Activated naive CD8-positive, alpha-beta T cell (primary cell): Measurements from ENCODE around the gene GATB.

Experiments
- H3K27ac Mint-ChIP-seq: one replicate; pipeline ENCODE4 v1.8.0; 2021; ENCODE audit warnings: mixed read lengths
- H3K27me3 Mint-ChIP-seq: one replicate; pipeline ENCODE4 v1.8.0; 2021; ENCODE audit warnings: mixed read lengths
- H3K36me3 Mint-ChIP-seq: one replicate; pipeline ENCODE4 v1.8.0; 2021; ENCODE audit warnings: mixed read lengths
- H3K4me1 Mint-ChIP-seq: one replicate; pipeline ENCODE4 v1.8.0; 2021; ENCODE audit warnings: low read depth, mixed read lengths
- H3K4me3 Mint-ChIP-seq: one replicate; pipeline ENCODE4 v1.8.0; 2021; ENCODE audit warnings: mild to moderate bottlenecking, mixed read lengths
- H3K9me3 Mint-ChIP-seq: one replicate; pipeline ENCODE4 v1.8.0; 2021; ENCODE audit warnings: low read depth, mixed read lengths

Gene GATB

GRCh38 chr4:151669990-151670389 is 90.8 kb downstream of the GATB start:
- Mint-ChIP-seq H3K27ac (no peak overlapping the region), H3K4me3 (no peak overlapping the region), H3K27me3 (no peaks in the 10 kb centered on the region), H3K9me3 (no peaks in the 10 kb centered on the region), H3K4me1 (peaks cover 5% of the 10 kb centered on the region), H3K36me3 (peaks cover 7% of the 10 kb centered on the region)

- Mint-ChIP-seq H3K4me1 (peaks cover 5% of the 10 kb centered on the region), H3K27ac (no peak overlapping the region), H3K36me3 (peaks cover 5% of the 10 kb centered on the region), H3K9me3 (no peaks in the 10 kb centered on the region), H3K27me3 (no peaks in the 10 kb centered on the region), H3K4me3 (no peak overlapping the region)
Observed at GRCh38 chr4:151668689-151669402, 92.0 kb downstream of the GATB start.

GRCh38 chr4:151667666-151668065 is 93.1 kb downstream of the GATB start:
- peaks cover 5% of the 10 kb centered on the region for H3K36me3 Mint-ChIP-seq
- H3K4me3 Mint-ChIP-seq: no peak overlapping the region
- no peaks in the 10 kb centered on the region for H3K9me3 Mint-ChIP-seq
- no peak overlapping the region for H3K27ac Mint-ChIP-seq
- peaks cover 5% of the 10 kb centered on the region for H3K4me1 Mint-ChIP-seq
- H3K27me3 Mint-ChIP-seq: no peaks in the 10 kb centered on the region

- no peaks in the 10 kb centered on the region for H3K27me3 Mint-ChIP-seq
- H3K9me3 Mint-ChIP-seq: no peaks in the 10 kb centered on the region
- H3K36me3 Mint-ChIP-seq: peaks cover 5% of the 10 kb centered on the region
- no peak overlapping the region for H3K27ac Mint-ChIP-seq
- H3K4me3 Mint-ChIP-seq: no peak overlapping the region
- H3K4me1 Mint-ChIP-seq: peaks cover 5% of the 10 kb centered on the region
Observed at GRCh38 chr4:151667048-151667447, 93.8 kb downstream of the GATB start.

- Mint-ChIP-seq H3K4me1 (peaks cover 5% of the 10 kb centered on the region), H3K27ac (no peak overlapping the region), H3K9me3 (no peaks in the 10 kb centered on the region), H3K36me3 (peaks cover 5% of the 10 kb centered on the region), H3K4me3 (no peak overlapping the region), H3K27me3 (no peaks in the 10 kb centered on the region)
Observed at GRCh38 chr4:151666501-151666900, 94.3 kb downstream of the GATB start.

GRCh38 chr4:151665785-151666127 is 95.1 kb downstream of the GATB start:
- Mint-ChIP-seq H3K27me3 (no peaks in the 10 kb centered on the region), H3K4me3 (no peak overlapping the region), H3K36me3 (peaks cover 5% of the 10 kb centered on the region)

GRCh38 chr4:151665022-151665784 is 95.6 kb downstream of the GATB start:
- H3K4me3 Mint-ChIP-seq: no peak overlapping the region
- H3K4me1 Mint-ChIP-seq: peaks cover 5% of the 10 kb centered on the region
- no peaks in the 10 kb centered on the region for H3K9me3 Mint-ChIP-seq
- H3K27me3 Mint-ChIP-seq: no peaks in the 10 kb centered on the region
- no peak overlapping the region for H3K27ac Mint-ChIP-seq
- H3K36me3 Mint-ChIP-seq: peaks cover 5% of the 10 kb centered on the region

More at GRCh38 chr4:151665785-151666127, 95.1 kb downstream of the GATB start:
- Mint-ChIP-seq H3K4me1 (peaks cover 5% of the 10 kb centered on the region), H3K27ac (no peak overlapping the region), H3K9me3 (no peaks in the 10 kb centered on the region)

- Mint-ChIP-seq H3K4me3 (no peak overlapping the region), H3K4me1 (peaks cover 12% of the 10 kb centered on the region), H3K27ac (no peak overlapping the region), H3K9me3 (no peaks in the 10 kb centered on the region), H3K36me3 (peaks cover 5% of the 10 kb centered on the region), H3K27me3 (no peaks in the 10 kb centered on the region)
Observed at GRCh38 chr4:151664289-151664688, 96.5 kb downstream of the GATB start.

- Mint-ChIP-seq H3K9me3 (no peaks in the 10 kb centered on the region), H3K27ac (no peak overlapping the region), H3K27me3 (no peaks in the 10 kb centered on the region), H3K4me3 (no peak overlapping the region), H3K36me3 (peaks cover 5% of the 10 kb centered on the region), H3K4me1 (peaks cover 21% of the 10 kb centered on the region)
Observed at GRCh38 chr4:151663109-151663508, 97.7 kb downstream of the GATB start.

GRCh38 chr4:151661873-151662272 is 98.9 kb downstream of the GATB start:
- H3K9me3 Mint-ChIP-seq: no peaks in the 10 kb centered on the region
- H3K4me3 Mint-ChIP-seq: no peak overlapping the region
- peaks cover 17% of the 10 kb centered on the region for H3K4me1 Mint-ChIP-seq
- no peak overlapping the region for H3K27ac Mint-ChIP-seq
- H3K27me3 Mint-ChIP-seq: no peaks in the 10 kb centered on the region
- peaks cover 3% of the 10 kb centered on the region for H3K36me3 Mint-ChIP-seq

- Mint-ChIP-seq H3K36me3 (peaks cover 2% of the 10 kb centered on the region), H3K9me3 (no peaks in the 10 kb centered on the region), H3K4me3 (no peak overlapping the region), H3K27ac (peak overlapping the region; percentile 29), H3K27me3 (no peaks in the 10 kb centered on the region), H3K4me1 (peaks cover 17% of the 10 kb centered on the region)
Observed at GRCh38 chr4:151660676-151661075, 100.1 kb downstream of the GATB start.

GRCh38 chr4:151659601-151660364 is 101.0 kb downstream of the GATB start:
- H3K4me3 Mint-ChIP-seq: no peak overlapping the region
- peaks cover 2% of the 10 kb centered on the region for H3K36me3 Mint-ChIP-seq
- no peaks in the 10 kb centered on the region for H3K27me3 Mint-ChIP-seq
- peak overlapping the region; percentile 51 for H3K27ac Mint-ChIP-seq
- peaks cover 17% of the 10 kb centered on the region for H3K4me1 Mint-ChIP-seq
- no peaks in the 10 kb centered on the region for H3K9me3 Mint-ChIP-seq

GRCh38 chr4:151658959-151659600 is 101.7 kb downstream of the GATB start:
- Mint-ChIP-seq H3K4me3 (no peak overlapping the region), H3K36me3 (peaks cover 2% of the 10 kb centered on the region), H3K4me1 (peaks cover 17% of the 10 kb centered on the region), H3K9me3 (no peaks in the 10 kb centered on the region), H3K27ac (peak overlapping the region; percentile 51), H3K27me3 (no peaks in the 10 kb centered on the region)

- H3K27ac Mint-ChIP-seq: peak overlapping the region; percentile 42
- H3K36me3 Mint-ChIP-seq: peaks cover 2% of the 10 kb centered on the region
Observed at GRCh38 chr4:151657896-151658295, 102.9 kb downstream of the GATB start.

GRCh38 chr4:151656058-151656457 is 104.7 kb downstream of the GATB start:
- H3K27me3 Mint-ChIP-seq: no peaks in the 10 kb centered on the region
- H3K9me3 Mint-ChIP-seq: no peaks in the 10 kb centered on the region
- H3K36me3 Mint-ChIP-seq: peaks cover 2% of the 10 kb centered on the region
- H3K27ac Mint-ChIP-seq: no peak overlapping the region
- no peak overlapping the region for H3K4me3 Mint-ChIP-seq
- peaks cover 17% of the 10 kb centered on the region for H3K4me1 Mint-ChIP-seq

More at GRCh38 chr4:151657896-151658295, 102.9 kb downstream of the GATB start:
- Mint-ChIP-seq H3K4me1 (peaks cover 17% of the 10 kb centered on the region), H3K27me3 (no peaks in the 10 kb centered on the region), H3K9me3 (no peaks in the 10 kb centered on the region), H3K4me3 (no peak overlapping the region)
